Measurements from ENCODE around the gene CACNA1I.

Gene CACNA1I

GRCh38 chr22:39649500-39650089 lies 79.0 kb downstream of the CACNA1I start:
- Histone ChIP-seq H2AFZ (ENCODE audit: low read depth, low read length, severe bottlenecking) (no peak overlapping the region), H3K9me3 (ENCODE audit: insufficient read depth, low read length) (no peaks in the 10 kb centered on the region), H3K79me2 (ENCODE audit: insufficient read depth, low read length) (no peaks in the 10 kb centered on the region), H3K27me3 (ENCODE audit: low read length) (no peaks in the 10 kb centered on the region), H3F3A (ENCODE audit: insufficient read depth) (no peaks in the 10 kb centered on the region), H3K9me2 (replicated peaks; ENCODE audit: insufficient read depth, low read length) (no peaks in the 10 kb centered on the region), H4K20me1 (ENCODE audit: low read depth, low read length) (no peaks in the 10 kb centered on the region), H3K4me3 (ENCODE audit: insufficient read depth, low read length, poor library complexity, severe bottlenecking) (no peak overlapping the region), H3K36me3 (ENCODE audit: low read length) (no peaks in the 10 kb centered on the region), H3K27ac (ENCODE audit: low read depth, low read length) (no peak overlapping the region), H3K9ac (ENCODE audit: low read length) (no peak overlapping the region), H3K4me2 (ENCODE audit: low read depth, low read length, poor library complexity, severe bottlenecking) (no peak overlapping the region)
- TF ChIP-seq EZH2phosphoT487 (conservative IDR thresholded peaks at IDR 0.05; ENCODE audit: low read length) = no peak
- TF ChIP-seq, protein P1, sequence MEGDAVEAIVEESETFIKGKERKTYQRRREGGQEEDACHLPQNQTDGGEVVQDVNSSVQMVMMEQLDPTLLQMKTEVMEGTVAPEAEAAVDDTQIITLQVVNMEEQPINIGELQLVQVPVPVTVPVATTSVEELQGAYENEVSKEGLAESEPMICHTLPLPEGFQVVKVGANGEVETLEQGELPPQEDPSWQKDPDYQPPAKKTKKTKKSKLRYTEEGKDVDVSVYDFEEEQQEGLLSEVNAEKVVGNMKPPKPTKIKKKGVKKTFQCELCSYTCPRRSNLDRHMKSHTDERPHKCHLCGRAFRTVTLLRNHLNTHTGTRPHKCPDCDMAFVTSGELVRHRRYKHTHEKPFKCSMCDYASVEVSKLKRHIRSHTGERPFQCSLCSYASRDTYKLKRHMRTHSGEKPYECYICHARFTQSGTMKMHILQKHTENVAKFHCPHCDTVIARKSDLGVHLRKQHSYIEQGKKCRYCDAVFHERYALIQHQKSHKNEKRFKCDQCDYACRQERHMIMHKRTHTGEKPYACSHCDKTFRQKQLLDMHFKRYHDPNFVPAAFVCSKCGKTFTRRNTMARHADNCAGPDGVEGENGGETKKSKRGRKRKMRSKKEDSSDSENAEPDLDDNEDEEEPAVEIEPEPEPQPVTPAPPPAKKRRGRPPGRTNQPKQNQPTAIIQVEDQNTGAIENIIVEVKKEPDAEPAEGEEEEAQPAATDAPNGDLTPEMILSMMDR (IDR thresholded peaks at IDR 0.05; ENCODE audit: insufficient read depth, low read length, poor library complexity, severe bottlenecking) = no peak

- no peaks in the 10 kb centered on the region for H3F3A ChIP-seq (ENCODE audit: insufficient read depth)
- H3K36me3 ChIP-seq (ENCODE audit: low read length) = no peaks in the 10 kb centered on the region
- H3K4me3 ChIP-seq (ENCODE audit: insufficient read depth, low read length, poor library complexity, severe bottlenecking) = no peak overlapping the region
- H3K27me3 ChIP-seq (ENCODE audit: low read length) = no peaks in the 10 kb centered on the region
- H3K9me2 ChIP-seq (replicated peaks; ENCODE audit: insufficient read depth, low read length) = no peaks in the 10 kb centered on the region
- no peaks in the 10 kb centered on the region for H3K79me2 ChIP-seq (ENCODE audit: insufficient read depth, low read length)
- TF ChIP-seq EZH2phosphoT487 (conservative IDR thresholded peaks at IDR 0.05; ENCODE audit: low read length) = no peak
- TF ChIP-seq, protein P1 (IDR thresholded peaks at IDR 0.05; ENCODE audit: insufficient read depth, low read length, poor library complexity, severe bottlenecking) = no peak
- H3K27ac ChIP-seq (ENCODE audit: low read depth, low read length) = no peak overlapping the region
- no peaks in the 10 kb centered on the region for H3K9me3 ChIP-seq (ENCODE audit: insufficient read depth, low read length)
- no peak overlapping the region for H3K9ac ChIP-seq (ENCODE audit: low read length)
- H3K4me2 ChIP-seq (ENCODE audit: low read depth, low read length, poor library complexity, severe bottlenecking) = no peak overlapping the region
- no peaks in the 10 kb centered on the region for H4K20me1 ChIP-seq (ENCODE audit: low read depth, low read length)
- H2AFZ ChIP-seq (ENCODE audit: low read depth, low read length, severe bottlenecking) = no peak overlapping the region
Observed at GRCh38 chr22:39651053-39651996, 80.8 kb downstream of the CACNA1I start.

GRCh38 chr22:39652990-39653786 lies 82.6 kb downstream of the CACNA1I start:
- Histone ChIP-seq H3K79me2 (ENCODE audit: insufficient read depth, low read length) (no peaks in the 10 kb centered on the region), H4K20me1 (ENCODE audit: low read depth, low read length) (no peaks in the 10 kb centered on the region), H3K9me3 (ENCODE audit: insufficient read depth, low read length) (no peaks in the 10 kb centered on the region), H3K9me2 (replicated peaks; ENCODE audit: insufficient read depth, low read length) (no peaks in the 10 kb centered on the region), H3K4me2 (ENCODE audit: low read depth, low read length, poor library complexity, severe bottlenecking) (no peak overlapping the region), H3K27me3 (ENCODE audit: low read length) (no peaks in the 10 kb centered on the region), H3F3A (ENCODE audit: insufficient read depth) (no peaks in the 10 kb centered on the region), H2AFZ (ENCODE audit: low read depth, low read length, severe bottlenecking) (no peak overlapping the region), H3K27ac (ENCODE audit: low read depth, low read length) (no peak overlapping the region), H3K36me3 (ENCODE audit: low read length) (no peaks in the 10 kb centered on the region), H3K9ac (ENCODE audit: low read length) (no peak overlapping the region), H3K4me3 (ENCODE audit: insufficient read depth, low read length, poor library complexity, severe bottlenecking) (no peak overlapping the region)
- TF ChIP-seq EZH2phosphoT487 (conservative IDR thresholded peaks at IDR 0.05; ENCODE audit: low read length) = no peak
- TF ChIP-seq, protein P1 (IDR thresholded peaks at IDR 0.05; ENCODE audit: insufficient read depth, low read length, poor library complexity, severe bottlenecking) = no peak

Measured in SU-DHL-6 (cell line).